ENCODE data around the gene MPND.

Gene MPND

DNA sequence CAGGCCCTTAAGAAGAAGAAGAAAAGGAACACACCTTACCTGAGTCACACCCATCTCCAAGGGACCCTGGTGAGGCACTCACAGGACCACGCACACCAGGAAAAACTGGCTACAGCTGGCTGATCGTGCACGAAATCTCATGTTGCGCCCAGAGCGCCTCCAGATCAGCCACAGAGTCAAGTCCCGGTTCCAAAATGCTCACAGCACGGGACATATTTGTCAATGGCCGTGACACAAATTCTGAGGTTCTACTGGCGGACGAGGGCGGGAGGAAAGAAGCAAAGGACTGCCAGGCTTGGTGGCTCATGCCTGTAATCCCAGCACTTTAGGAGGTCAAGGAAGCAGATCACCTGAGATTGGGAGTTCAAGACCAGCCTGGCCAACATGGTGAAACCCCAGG, 35.5 kb downstream of the MPND start:
- Histone ChIP-seq H3K4me1 (ENCODE audit: control insufficient read depth, insufficient read depth, low read length) (peaks cover 9% of the 10 kb centered on the region), H3K27ac (ENCODE audit: extremely low read depth, low read depth, low read length) (no peak overlapping the region), H3K36me3 (ENCODE audit: control insufficient read depth in 2 of 2, insufficient read depth in 1 of 2, low read length in 2 of 2) (peaks cover 0 to 10% of the 10 kb centered on the region in 2 experiments; a peak in 1 of 3 replicates), H3K9me3 (ENCODE audit: control insufficient read depth, insufficient read depth, low read depth, low read length) (no peaks in the 10 kb centered on the region), H3K4me3 (ENCODE audit: low read depth, low read length) (no peak overlapping the region)
- TF ChIP-seq ZNF549 (tag by site-specific recombination; IDR thresholded peaks at IDR 0.05), result no peak
- no peak for TF ChIP-seq ZNF629 (tag by site-specific recombination; IDR thresholded peaks at IDR 0.05)
- TF ChIP-seq ZNF169 (tag by site-specific recombination; IDR thresholded peaks at IDR 0.05), result no peak
- POLR2A ChIA-PET, result no interaction called here
- CTCF ChIA-PET, result interaction anchor here (0.7 to 5.5 kb wide), 3 partner anchors 22 to 234 kb away, joined by 4 to 40 read pairs (median 5); partner anchors contain the start of genes CHAF1A and SH3GL1

DNA sequence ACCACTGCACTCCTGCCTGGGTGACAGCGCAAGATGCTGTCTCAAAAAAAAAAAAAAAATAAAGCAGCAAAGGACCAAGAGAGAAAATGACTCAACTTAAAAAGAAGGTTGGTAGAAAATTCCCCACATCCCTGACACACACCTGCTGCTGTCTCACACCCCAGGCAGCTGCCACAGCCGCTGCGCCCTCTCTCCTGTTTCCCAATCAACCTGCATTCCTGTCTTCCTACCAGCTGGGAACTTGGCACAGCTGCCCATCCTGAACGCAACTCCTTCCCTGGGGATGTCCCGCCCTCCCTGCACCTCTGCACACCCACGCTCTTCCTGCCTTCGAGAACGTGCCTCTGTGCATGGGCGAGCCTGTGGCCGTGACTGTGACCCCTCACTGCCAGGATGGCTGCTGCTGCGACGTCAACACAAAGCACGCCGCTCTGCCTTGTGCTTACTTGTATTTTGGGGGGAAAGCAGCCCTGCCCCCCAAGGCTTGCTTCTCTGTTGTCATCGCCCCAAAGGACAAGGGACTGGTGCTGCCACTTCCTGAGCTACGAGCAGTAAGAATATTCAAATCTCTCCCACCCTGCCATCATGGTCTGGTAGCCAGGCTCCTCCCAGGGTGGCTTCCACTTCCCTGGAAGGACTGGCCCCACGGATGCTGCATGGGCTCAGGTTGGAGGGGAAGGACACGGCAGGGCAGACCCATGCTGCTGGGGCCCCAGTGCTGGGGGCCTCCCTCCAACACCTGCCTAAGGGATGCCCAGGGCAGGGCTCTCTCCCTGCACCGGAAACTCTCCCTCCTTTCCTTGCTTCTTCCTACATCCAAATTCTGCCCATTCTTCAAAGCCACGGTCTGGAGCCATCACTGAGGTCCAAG, 36.3 kb downstream of the MPND start:
- ChIA-PET POLR2A (no interaction called here), CTCF (no interaction called here)
- Histone ChIP-seq H3K27ac (ENCODE audit: extremely low read depth, low read depth, low read length) (no peak overlapping the region), H3K4me1 (ENCODE audit: control insufficient read depth, insufficient read depth, low read length) (peaks cover 9% of the 10 kb centered on the region), H3K4me3 (ENCODE audit: low read depth, low read length) (no peak overlapping the region), H3K36me3 (ENCODE audit: control insufficient read depth in 2 of 2, insufficient read depth in 1 of 2, low read length in 2 of 2) (peaks cover 0 to 13% of the 10 kb centered on the region in 2 experiments; a peak in 2 of 3 replicates), H3K9me3 (ENCODE audit: control insufficient read depth, insufficient read depth, low read depth, low read length) (no peaks in the 10 kb centered on the region)
- TF ChIP-seq SCRT2 (tag by site-specific recombination; IDR thresholded peaks at IDR 0.05) (0 out of 2 replicates have a peak, but pooled peaks have one; percentile 17), EGR2 (tag by site-specific recombination; IDR thresholded peaks at IDR 0.05; ENCODE audit: low read depth) (peak; percentile 84), GLIS1 (tag by site-specific recombination; IDR thresholded peaks at IDR 0.05) (no peak), ZFHX2 (tag by site-specific recombination; conservative IDR thresholded peaks at IDR 0.05) (peak; percentile 92), SP2 (tag by site-specific recombination; IDR thresholded peaks at IDR 0.05) (peak; percentile 13; the same call in 1 of the 2 replicates), ZNF394 (tag by site-specific recombination; IDR thresholded peaks at IDR 0.05; ENCODE audit: borderline replicate concordance) (no peak)
- TF ChIP-seq, protein P1, sequence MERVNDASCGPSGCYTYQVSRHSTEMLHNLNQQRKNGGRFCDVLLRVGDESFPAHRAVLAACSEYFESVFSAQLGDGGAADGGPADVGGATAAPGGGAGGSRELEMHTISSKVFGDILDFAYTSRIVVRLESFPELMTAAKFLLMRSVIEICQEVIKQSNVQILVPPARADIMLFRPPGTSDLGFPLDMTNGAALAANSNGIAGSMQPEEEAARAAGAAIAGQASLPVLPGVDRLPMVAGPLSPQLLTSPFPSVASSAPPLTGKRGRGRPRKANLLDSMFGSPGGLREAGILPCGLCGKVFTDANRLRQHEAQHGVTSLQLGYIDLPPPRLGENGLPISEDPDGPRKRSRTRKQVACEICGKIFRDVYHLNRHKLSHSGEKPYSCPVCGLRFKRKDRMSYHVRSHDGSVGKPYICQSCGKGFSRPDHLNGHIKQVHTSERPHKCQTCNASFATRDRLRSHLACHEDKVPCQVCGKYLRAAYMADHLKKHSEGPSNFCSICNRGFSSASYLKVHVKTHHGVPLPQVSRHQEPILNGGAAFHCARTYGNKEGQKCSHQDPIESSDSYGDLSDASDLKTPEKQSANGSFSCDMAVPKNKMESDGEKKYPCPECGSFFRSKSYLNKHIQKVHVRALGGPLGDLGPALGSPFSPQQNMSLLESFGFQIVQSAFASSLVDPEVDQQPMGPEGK (tag by site-specific recombination; IDR thresholded peaks at IDR 0.05), result 0 out of 2 replicates have a peak, but pooled peaks have one; percentile 11

DNA sequence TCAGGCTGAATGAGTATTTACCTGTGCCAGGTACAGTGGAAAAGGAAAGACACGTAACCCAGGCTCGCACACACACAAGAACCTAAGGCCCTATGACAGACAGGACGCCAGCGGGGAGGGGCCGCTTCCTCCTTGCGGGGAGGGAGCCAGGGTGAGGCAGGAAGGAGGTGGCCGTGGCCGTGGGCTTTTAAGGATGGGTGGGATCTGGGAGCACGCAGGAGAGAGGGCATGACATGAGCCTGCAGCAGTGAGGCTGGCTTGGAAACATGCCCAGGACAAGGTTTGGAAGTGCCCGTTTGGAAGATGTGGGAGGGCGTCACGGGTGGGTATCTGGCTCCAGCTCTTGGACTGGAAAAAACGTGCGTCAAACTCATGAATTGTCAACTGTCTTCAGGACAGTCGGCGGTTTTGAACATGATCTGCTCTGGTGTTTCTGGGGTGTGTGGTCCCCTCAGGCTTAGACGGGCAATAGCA, 36.9 kb downstream of the MPND start:
- H3K9me3 ChIP-seq (ENCODE audit: control insufficient read depth, insufficient read depth, low read depth, low read length), result no peaks in the 10 kb centered on the region
- no peak overlapping the region for H3K27ac ChIP-seq (ENCODE audit: extremely low read depth, low read depth, low read length)
- peaks cover 9% of the 10 kb centered on the region for H3K4me1 ChIP-seq (ENCODE audit: control insufficient read depth, insufficient read depth, low read length)
- H3K4me3 ChIP-seq (ENCODE audit: low read depth, low read length), result no peak overlapping the region
- TF ChIP-seq ZNF19 (tag by site-specific recombination; IDR thresholded peaks at IDR 0.05; ENCODE audit: low read depth), result no peak
- TF ChIP-seq, protein P2, sequence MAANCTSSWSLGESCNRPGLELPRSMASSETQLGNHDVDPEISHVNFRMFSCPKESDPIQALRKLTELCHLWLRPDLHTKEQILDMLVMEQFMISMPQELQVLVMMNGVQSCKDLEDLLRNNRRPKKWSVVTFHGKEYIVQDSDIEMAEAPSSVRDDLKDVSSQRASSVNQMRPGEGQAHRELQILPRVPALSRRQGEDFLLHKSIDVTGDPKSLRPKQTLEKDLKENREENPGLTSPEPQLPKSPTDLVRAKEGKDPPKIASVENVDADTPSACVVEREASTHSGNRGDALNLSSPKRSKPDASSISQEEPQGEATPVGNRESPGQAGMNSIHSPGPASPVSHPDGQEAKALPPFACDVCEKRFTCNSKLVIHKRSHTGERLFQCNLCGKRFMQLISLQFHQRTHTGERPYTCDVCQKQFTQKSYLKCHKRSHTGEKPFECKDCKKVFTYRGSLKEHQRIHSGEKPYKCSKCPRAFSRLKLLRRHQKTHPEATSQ (tag by site-specific recombination; IDR thresholded peaks at IDR 0.05), result no peak
- peak; percentile 33; the same call in 1 of the 2 replicates for TF ChIP-seq EGR2 (tag by site-specific recombination; IDR thresholded peaks at IDR 0.05; ENCODE audit: low read depth)
- TF ChIP-seq, protein P3, sequence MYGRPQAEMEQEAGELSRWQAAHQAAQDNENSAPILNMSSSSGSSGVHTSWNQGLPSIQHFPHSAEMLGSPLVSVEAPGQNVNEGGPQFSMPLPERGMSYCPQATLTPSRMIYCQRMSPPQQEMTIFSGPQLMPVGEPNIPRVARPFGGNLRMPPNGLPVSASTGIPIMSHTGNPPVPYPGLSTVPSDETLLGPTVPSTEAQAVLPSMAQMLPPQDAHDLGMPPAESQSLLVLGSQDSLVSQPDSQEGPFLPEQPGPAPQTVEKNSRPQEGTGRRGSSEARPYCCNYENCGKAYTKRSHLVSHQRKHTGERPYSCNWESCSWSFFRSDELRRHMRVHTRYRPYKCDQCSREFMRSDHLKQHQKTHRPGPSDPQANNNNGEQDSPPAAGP (tag by site-specific recombination; IDR thresholded peaks at IDR 0.05), result peak; percentile 74
- TF ChIP-seq ZNF184 (tag by site-specific recombination; IDR thresholded peaks at IDR 0.05), result no peak
- TF ChIP-seq KLF1 (tag by site-specific recombination; IDR thresholded peaks at IDR 0.05), result peak; percentile 56; the same call in 1 of the 2 replicates
- TF ChIP-seq ZFHX2 (tag by site-specific recombination; conservative IDR thresholded peaks at IDR 0.05), result peak; percentile 63
- TF ChIP-seq ZNF664 (tag by site-specific recombination; IDR thresholded peaks at IDR 0.05), result no peak
- CTCF ChIA-PET, result interaction anchor here (1.6 kb wide), 1 partner anchor 27 kb away, joined by 6 read pairs; no protein-coding TSS in a partner anchor
- peaks cover 0 to 13% of the 10 kb centered on the region in 2 experiments; a peak in 2 of 3 replicates for H3K36me3 ChIP-seq (ENCODE audit: control insufficient read depth in 2 of 2, insufficient read depth in 1 of 2, low read length in 2 of 2)
- POLR2A ChIA-PET, result interaction anchor here (0.6 kb wide), 1 partner anchor 10 kb away, joined by 3 read pairs; no protein-coding TSS in a partner anchor

Measured in HEK293 (cell line).